GM12878 (cell line): ENCODE data around the gene FBXL17. TPM values are rescaled to one million over a fixed set of nuclear protein-coding genes. Genes with fewer than 3 reads are reported as not detected.

Experiments used
- ATAC-seq: fragments of 200-7000 bp; cut with Tn5 transposase; 3 replicates; pipeline ENCODE4 v1.9.1; 2020; ENCODE audit warnings: mild to moderate bottlenecking, moderate library complexity
- BruUV-seq: library from RNA; stranded (reverse); fragments of 400-500 nt; replicated peaks from 2 replicates; lab custom pipeline; 2021; lab: Mats Ljungman, UMichigan
- CTCF ChIA-PET: fragments of 300-600 bp; sonication (Branson Sonifier 250); formaldehyde crosslinking; extraction: SDS; loops from one replicate; lab custom pipeline; 2021; ENCODE audit warnings: inconsistent platforms; lab: Yijun Ruan, JAX
- POLR2A ChIA-PET: fragments of 350-600 bp; formaldehyde crosslinking; extraction: SDS; loops from one replicate; lab custom pipeline; 2021; ENCODE audit warnings: inconsistent platforms; lab: Charles Lee
- RAD21 ChIA-PET: fragments of 300-600 bp; sonication (Branson Sonifier 250); formaldehyde crosslinking; loops from one replicate; lab custom pipeline; 2023; ENCODE audit warnings: antibody characterized with exemption; ENCODE audit not compliant: unreplicated experiment; lab: Charles Lee
- SMC1A ChIA-PET: fragments of 300-600 bp; sonication (Branson Sonifier 250); formaldehyde crosslinking; loops from one replicate; lab custom pipeline; 2023; ENCODE audit not compliant: unreplicated experiment, uncharacterized antibody; lab: Charles Lee
- DNase-seq: peaks from one replicate; pipeline ENCODE4 v3.0.0-alpha.2; 2011; ENCODE audit warnings: low read depth, low spot score
- FAIRE-seq: peaks from 3 replicates; lab custom pipeline; 2011; peaks lifted over from hg19 to GRCh38; lab: Jason Lieb, UNC
- H2AFZ ChIP-seq: 2 replicates; pipeline ENCODE4 v1.6.0; 2011; ENCODE audit warnings: low read depth, low read length, control low read depth; ENCODE audit not compliant: control insufficient read depth
- H3K27ac ChIP-seq: 2 replicates; pipeline ENCODE4 v1.5.1; 2011; ENCODE audit warnings: control low read depth; ENCODE audit not compliant: control insufficient read depth, insufficient read depth
- H3K27me3 ChIP-seq, 2 experiments: replicated peaks in 1 of 2; 2 replicates each; pipeline versions ENCODE4 v1.6.0 to v1.6.1; 2011; ENCODE audit warnings: low read length in 1 of 2; ENCODE audit not compliant: control insufficient read depth in 2 of 2, insufficient read depth in 2 of 2
- H3K36me3 ChIP-seq, 2 experiments: 2 replicates each; pipeline ENCODE4 v1.5.1; 2011; ENCODE audit warnings: low read length in 1 of 2; ENCODE audit not compliant: control insufficient read depth in 2 of 2, insufficient read depth in 2 of 2
- H3K4me1 ChIP-seq: 2 replicates; pipeline ENCODE4 v1.6.1; 2011; ENCODE audit warnings: mild to moderate bottlenecking, low read length, moderate library complexity, mixed read lengths; ENCODE audit not compliant: control insufficient read depth, insufficient read depth
- H3K4me2 ChIP-seq: 2 replicates; pipeline ENCODE4 v1.6.0; 2011; ENCODE audit warnings: control low read depth; ENCODE audit not compliant: control insufficient read depth, insufficient read depth
- H3K4me3 ChIP-seq: fragments of 200-600 bp; sonication (generic); 2 replicates; pipeline ENCODE4 v1.5.1; 2016
- H3K79me2 ChIP-seq: 2 replicates; pipeline ENCODE4 v1.6.0; 2011; ENCODE audit warnings: low read length; ENCODE audit not compliant: control insufficient read depth, insufficient read depth
- H3K9ac ChIP-seq: 2 replicates; pipeline ENCODE4 v1.8.0; 2011; ENCODE audit warnings: low read length, control low read depth, mixed read lengths; ENCODE audit not compliant: control insufficient read depth, insufficient read depth
- H3K9me3 ChIP-seq: replicated peaks from 3 replicates; pipeline ENCODE4 v1.5.1; 2011; ENCODE audit warnings: mild to moderate bottlenecking, low read length; ENCODE audit not compliant: control insufficient read depth, insufficient read depth
- H4K20me1 ChIP-seq: 2 replicates; pipeline ENCODE4 v1.6.0; 2011; ENCODE audit not compliant: control insufficient read depth, insufficient read depth
- CHD1 ChIP-seq: IDR thresholded peaks from 2 replicates; pipeline ENCODE4 v1.6.1; 2012; ENCODE audit warnings: low read depth, low read length, improper control_type of control experiment
- GATAD2B ChIP-seq: fragments of 450-650 bp; conservative IDR thresholded peaks from 2 replicates; pipeline ENCODE4 v1.6.1; 2017; ENCODE audit warnings: low read depth, mild to moderate bottlenecking, moderate library complexity
- KDM1A ChIP-seq: fragments of 200-600 bp; sonication (generic); IDR thresholded peaks from 2 replicates; pipeline ENCODE4 v1.6.1; 2016; ENCODE audit warnings: borderline replicate concordance
- MAX ChIP-seq: IDR thresholded peaks from 2 replicates; pipeline ENCODE4 v1.6.1; 2012; ENCODE audit warnings: low read depth, low read length, improper control_type of control experiment
- PAX8 ChIP-seq: fragments of 450-650 bp; IDR thresholded peaks from 2 replicates; pipeline ENCODE4 v1.6.1; 2017; ENCODE audit warnings: mild to moderate bottlenecking, moderate library complexity
- REST ChIP-seq: IDR thresholded peaks from 2 replicates; pipeline ENCODE4 v1.6.1; 2012; ENCODE audit warnings: mild to moderate bottlenecking, low read depth, low read length
- SUPT20H ChIP-seq: IDR thresholded peaks from 2 replicates; pipeline ENCODE4 v1.6.1; 2011; ENCODE audit warnings: low read depth, mild to moderate bottlenecking, low read length, moderate library complexity, borderline replicate concordance; ENCODE audit not compliant: control insufficient read depth
- TCF12 ChIP-seq: IDR thresholded peaks from 2 replicates; pipeline ENCODE4 v1.6.1; 2011; ENCODE audit warnings: low read depth, mild to moderate bottlenecking, low read length
- ZNF687 ChIP-seq: fragments of 450-650 bp; IDR thresholded peaks from 2 replicates; pipeline ENCODE4 v1.6.1; 2017; ENCODE audit warnings: mild to moderate bottlenecking, moderate library complexity
- WGBS: methylation state at CpG from one replicate; pipeline ENCODE4 v1.1.6; 2016; ENCODE audit warnings: low lambda C conversion rate; ENCODE audit not compliant: insufficient replicate concordance, insufficient coverage; ENCODE audit errors: missing lambda C conversion rate; 5-methylcytosine and 5-hydroxymethylcytosine counted together
- in situ Hi-C: fragments of 300-500 bp; cut with MboI; formaldehyde crosslinking; loops from 9 replicates; pipeline ENCODE4 v1.14.3; 2018; ENCODE audit warnings: mixed read lengths
- intact Hi-C: fragments of 100-400 bp; cut with micrococcal nuclease; formaldehyde crosslinking; loops from one replicate; pipeline ENCODE4 v1.14.2; 2022; ENCODE audit not compliant: unreplicated experiment
- polyA plus RNA-seq, 11 experiments: library from polyadenylated mRNA; depleted of rRNA in 4 of 11; unstranded in 6 of 11; stranded (reverse) in 5 of 11; fragments of >200 nt; fragmentation: Nextera tagmentation in 4 of 11; fragmentation: Illumina TruSeq in 1 of 11; extraction: Ambion mirVana in 4 of 11; extraction: Trizol in 1 of 11; gene quantifications; 1 replicate in 1 of 11; 2 replicates in 10 of 11; pipeline versions ENCODE4 v1.2.1 to v1.2.3, GENCODE V29; 2011 to 2016; ENCODE audit warnings: inconsistent platforms in 2 of 11, missing spikeins in 2 of 11, low read depth in 1 of 11
- total RNA-seq, 4 experiments: library from RNA; depleted of rRNA in 3 of 4; stranded (reverse); fragments of >200 nt in 3 of 4; fragmentation: Illumina TruSeq in 1 of 4; extraction: Trizol in 1 of 4; gene quantifications; 2 replicates each; pipeline versions ENCODE4 v1.2.1 to v1.2.3, GENCODE V29; 2013 to 2021

Gene FBXL17
- total and polyA plus RNA-seq, 10 of the 15 experiments (the other 5 are each of a cell fraction or from before 2014, with no cell fraction given) = 0.88 to 9.0 (median 4.4) TPM

- ChIA-PET RAD21 (no interaction called here), CTCF (interaction anchor here (0.6 kb wide), 1 partner anchor 212 kb away, joined by 3 read pairs; no protein-coding TSS in a partner anchor), POLR2A (no interaction called here), SMC1A (interaction anchor here (1.1 to 2.2 kb wide), 4 partner anchors 10 to 144 kb away, joined by 3 to 7 read pairs (median 4); no protein-coding TSS in a partner anchor)
- Histone ChIP-seq H3K36me3 (no peaks in the 10 kb centered on the region), H3K27ac (no peak overlapping the region), H3K4me3 (no peak overlapping the region), H3K4me1 (peaks cover 11% of the 10 kb centered on the region; the same call in 1 of the 2 replicates), H3K79me2 (no peaks in the 10 kb centered on the region), H3K4me2 (no peak overlapping the region), H4K20me1 (no peaks in the 10 kb centered on the region), H2AFZ (no peak overlapping the region), H3K9ac (no peak overlapping the region), H3K27me3 (no peaks in the 10 kb centered on the region), H3K9me3 (no peaks in the 10 kb centered on the region)
- no peak for ATAC-seq
- TF ChIP-seq TCF12 (no peak), PAX8 (no peak), SUPT20H (no peak), KDM1A (no peak), MAX (no peak), ZNF687 (no peak), GATAD2B (no peak), CHD1 (no peak), REST (no peak)
- FAIRE-seq = no peak
- intact Hi-C loops = no loop called here
- in situ Hi-C loops = no loop called here
- no peak for DNase-seq
- no TSS peak for BruUV-seq
- WGBS = 63% methylated on average over 6 of the region's 6 CpGs
Measured at GRCh38 chr5:107916731-107917725, 464.9 kb downstream of the FBXL17 start.
